ENCODE data around the gene TM9SF3. TPM values are rescaled to one million over a fixed set of nuclear protein-coding genes. Genes with fewer than 3 reads are reported as not detected.

TM9SF3 gene
- polyA plus RNA-seq, 2 of the 4 experiments (the other 2 are of a cell fraction) = 92.9 to 138 TPM

DNA sequence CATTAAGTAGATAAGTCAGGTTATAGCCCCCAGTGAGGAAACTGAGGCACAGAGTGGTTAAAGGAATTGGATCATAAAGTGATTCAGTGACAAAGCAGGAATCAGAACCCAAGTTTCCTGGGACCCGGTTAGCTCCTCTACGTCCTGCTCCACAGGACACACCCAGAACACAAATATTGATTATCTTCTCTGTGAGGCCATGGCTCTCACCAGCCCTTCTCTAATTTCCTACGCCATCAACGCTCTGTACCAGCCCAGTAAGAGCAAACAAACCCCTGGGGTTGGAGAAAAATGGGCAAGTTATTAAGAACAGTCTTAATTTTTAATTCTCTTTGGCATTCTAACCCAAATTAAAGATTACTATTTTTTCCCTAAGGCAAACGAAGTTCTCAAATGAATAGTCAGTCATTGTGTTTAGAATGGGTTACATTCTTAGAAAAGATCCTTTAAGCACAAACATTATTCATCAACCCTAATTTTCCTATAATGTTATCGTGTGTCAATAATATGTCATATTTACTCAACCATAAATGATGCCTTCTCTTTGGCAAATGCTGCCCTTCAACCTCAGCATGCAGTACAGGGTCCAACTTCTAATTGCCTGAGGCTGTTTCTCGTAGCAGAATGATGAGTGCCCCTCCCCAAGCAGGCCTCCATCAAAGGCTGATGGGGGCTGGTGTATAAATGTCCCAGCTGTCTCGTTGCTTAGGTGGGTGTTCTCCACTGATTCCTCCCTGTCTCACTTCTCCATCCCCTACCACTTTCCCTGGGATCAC is 25.4 kb upstream of the TM9SF3 start:
- Histone ChIP-seq H3K9me3 (no peaks in the 10 kb centered on the region), H3K27ac (no peak overlapping the region), H3K4me2 (no peak overlapping the region), H3K4me3 (no peak overlapping the region), H3K4me1 (peaks cover 22% of the 10 kb centered on the region)
- FAIRE-seq = no peak
- TF ChIP-seq HOXB13 (CRISPR knock-in tag; IDR thresholded peaks at IDR 0.05; ENCODE audit: low read depth) (no peak), SREBF2 (IDR thresholded peaks at IDR 0.05) (no peak), EHMT2 (IDR thresholded peaks at IDR 0.05; ENCODE audit: low read depth) (no peak), JUNB (IDR thresholded peaks at IDR 0.05) (no peak), CHD2 (IDR thresholded peaks at IDR 0.05; ENCODE audit: low read length, partially characterized antibody) (no peak), CBX8 (IDR thresholded peaks at IDR 0.05) (no peak), ESRRA (IDR thresholded peaks at IDR 0.05; ENCODE audit: borderline replicate concordance, low read length) (no peak), ZFP36 (IDR thresholded peaks at IDR 0.05; ENCODE audit: borderline replicate concordance, partially characterized antibody) (no peak), KDM5A (IDR thresholded peaks at IDR 0.05) (no peak), GATA3 (IDR thresholded peaks at IDR 0.05; ENCODE audit: borderline replicate concordance) (no peak), RAD21 (conservative IDR thresholded peaks at IDR 0.05 in 1 of 2, IDR thresholded peaks at IDR 0.05 in 1 of 2) (no peak), MYC (IDR thresholded peaks at IDR 0.05; ENCODE audit: borderline replicate concordance, low read length) (no peak)
- TF ChIP-seq, protein P1, sequence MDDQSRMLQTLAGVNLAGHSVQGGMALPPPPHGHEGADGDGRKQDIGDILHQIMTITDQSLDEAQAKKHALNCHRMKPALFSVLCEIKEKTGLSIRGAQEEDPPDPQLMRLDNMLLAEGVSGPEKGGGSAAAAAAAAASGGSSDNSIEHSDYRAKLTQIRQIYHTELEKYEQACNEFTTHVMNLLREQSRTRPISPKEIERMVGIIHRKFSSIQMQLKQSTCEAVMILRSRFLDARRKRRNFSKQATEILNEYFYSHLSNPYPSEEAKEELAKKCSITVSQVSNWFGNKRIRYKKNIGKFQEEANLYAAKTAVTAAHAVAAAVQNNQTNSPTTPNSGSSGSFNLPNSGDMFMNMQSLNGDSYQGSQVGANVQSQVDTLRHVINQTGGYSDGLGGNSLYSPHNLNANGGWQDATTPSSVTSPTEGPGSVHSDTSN (IDR thresholded peaks at IDR 0.05) = no peak
- ATAC-seq = no peak
- CTCF ChIA-PET = interaction anchor here (1.1 kb wide), 1 partner anchor 28 kb away, joined by 4 read pairs; no protein-coding TSS in a partner anchor
- POLR2A ChIA-PET = no interaction called here
- WGBS (ENCODE audit: missing lambda C conversion rate) = 52% methylated on average over 8 of the region's 8 CpGs
- no peak for DNase-seq (ENCODE audit: low read depth in 1 of 2, low spot score in 1 of 2)

DNA sequence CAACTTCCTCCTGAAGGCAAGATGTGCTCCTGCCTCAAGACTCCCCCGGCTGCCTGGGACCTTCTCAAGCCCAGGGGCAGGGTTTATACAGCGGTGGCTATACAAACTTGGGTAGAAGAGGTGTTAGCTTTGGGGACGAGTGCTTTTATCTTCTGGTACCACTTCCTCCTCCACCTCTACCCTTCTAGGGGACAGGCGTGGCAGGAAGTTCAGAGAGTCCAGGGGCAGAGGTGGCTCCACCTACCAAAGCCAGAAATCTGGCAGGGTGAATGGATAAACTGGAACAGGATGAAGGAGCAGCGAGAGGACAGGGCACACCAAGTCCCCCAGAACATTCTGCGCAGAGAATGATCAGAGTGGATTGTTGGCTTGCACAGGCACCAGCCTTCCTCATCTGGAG is 24.0 kb upstream of the TM9SF3 start:
- 74% methylated on average over 6 of the region's 6 CpGs for WGBS (ENCODE audit: missing lambda C conversion rate)
- Histone ChIP-seq H3K4me2 (no peak overlapping the region), H3K9me3 (no peaks in the 10 kb centered on the region), H3K4me1 (peaks cover 22% of the 10 kb centered on the region), H3K4me3 (no peak overlapping the region), H3K27ac (no peak overlapping the region)
- ChIA-PET POLR2A (no interaction called here), CTCF (interaction anchor here (1.0 kb wide), 1 partner anchor 36 kb away, joined by 3 read pairs; no protein-coding TSS in a partner anchor)
- TF ChIP-seq HEYL (CRISPR knock-in tag; IDR thresholded peaks at IDR 0.05) (no peak), HOXB5 (CRISPR knock-in tag; IDR thresholded peaks at IDR 0.05) (no peak), CHD4 (IDR thresholded peaks at IDR 0.05; ENCODE audit: borderline replicate concordance) (no peak), RAD21 (conservative IDR thresholded peaks at IDR 0.05 in 1 of 2, IDR thresholded peaks at IDR 0.05 in 1 of 2) (no peak), CBX8 (IDR thresholded peaks at IDR 0.05) (no peak), RFX5 (IDR thresholded peaks at IDR 0.05) (no peak), KDM1A (IDR thresholded peaks at IDR 0.05; ENCODE audit: low read depth) (no peak), NR3C1 (IDR thresholded peaks at IDR 0.05) (no peak), ZFP36 (IDR thresholded peaks at IDR 0.05; ENCODE audit: borderline replicate concordance, partially characterized antibody) (no peak), BHLHE40 (IDR thresholded peaks at IDR 0.05; ENCODE audit: low read depth, low read length) (no peak), HDAC2 (IDR thresholded peaks at IDR 0.05) (no peak), RNF2 (IDR thresholded peaks at IDR 0.05; ENCODE audit: borderline replicate concordance, low read depth) (no peak), POLR2A (IDR thresholded peaks at IDR 0.05; ENCODE audit: low read length) (no peak), CEBPB (IDR thresholded peaks at IDR 0.05) (no peak), NPAS2 (CRISPR knock-in tag; IDR thresholded peaks at IDR 0.05; ENCODE audit: borderline replicate concordance) (no peak), FOSL2 (IDR thresholded peaks at IDR 0.05) (no peak), FOSL2 (CRISPR knock-in tag; IDR thresholded peaks at IDR 0.05) (no peak), CBX2 (IDR thresholded peaks at IDR 0.05; ENCODE audit: borderline replicate concordance, low read depth) (no peak)
- TF ChIP-seq, protein P2, sequence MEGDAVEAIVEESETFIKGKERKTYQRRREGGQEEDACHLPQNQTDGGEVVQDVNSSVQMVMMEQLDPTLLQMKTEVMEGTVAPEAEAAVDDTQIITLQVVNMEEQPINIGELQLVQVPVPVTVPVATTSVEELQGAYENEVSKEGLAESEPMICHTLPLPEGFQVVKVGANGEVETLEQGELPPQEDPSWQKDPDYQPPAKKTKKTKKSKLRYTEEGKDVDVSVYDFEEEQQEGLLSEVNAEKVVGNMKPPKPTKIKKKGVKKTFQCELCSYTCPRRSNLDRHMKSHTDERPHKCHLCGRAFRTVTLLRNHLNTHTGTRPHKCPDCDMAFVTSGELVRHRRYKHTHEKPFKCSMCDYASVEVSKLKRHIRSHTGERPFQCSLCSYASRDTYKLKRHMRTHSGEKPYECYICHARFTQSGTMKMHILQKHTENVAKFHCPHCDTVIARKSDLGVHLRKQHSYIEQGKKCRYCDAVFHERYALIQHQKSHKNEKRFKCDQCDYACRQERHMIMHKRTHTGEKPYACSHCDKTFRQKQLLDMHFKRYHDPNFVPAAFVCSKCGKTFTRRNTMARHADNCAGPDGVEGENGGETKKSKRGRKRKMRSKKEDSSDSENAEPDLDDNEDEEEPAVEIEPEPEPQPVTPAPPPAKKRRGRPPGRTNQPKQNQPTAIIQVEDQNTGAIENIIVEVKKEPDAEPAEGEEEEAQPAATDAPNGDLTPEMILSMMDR (IDR thresholded peaks at IDR 0.05) = no peak
- TF ChIP-seq, protein P3, sequence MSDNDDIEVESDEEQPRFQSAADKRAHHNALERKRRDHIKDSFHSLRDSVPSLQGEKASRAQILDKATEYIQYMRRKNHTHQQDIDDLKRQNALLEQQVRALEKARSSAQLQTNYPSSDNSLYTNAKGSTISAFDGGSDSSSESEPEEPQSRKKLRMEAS (IDR thresholded peaks at IDR 0.05) = no peak
- TF ChIP-seq, protein P4, sequence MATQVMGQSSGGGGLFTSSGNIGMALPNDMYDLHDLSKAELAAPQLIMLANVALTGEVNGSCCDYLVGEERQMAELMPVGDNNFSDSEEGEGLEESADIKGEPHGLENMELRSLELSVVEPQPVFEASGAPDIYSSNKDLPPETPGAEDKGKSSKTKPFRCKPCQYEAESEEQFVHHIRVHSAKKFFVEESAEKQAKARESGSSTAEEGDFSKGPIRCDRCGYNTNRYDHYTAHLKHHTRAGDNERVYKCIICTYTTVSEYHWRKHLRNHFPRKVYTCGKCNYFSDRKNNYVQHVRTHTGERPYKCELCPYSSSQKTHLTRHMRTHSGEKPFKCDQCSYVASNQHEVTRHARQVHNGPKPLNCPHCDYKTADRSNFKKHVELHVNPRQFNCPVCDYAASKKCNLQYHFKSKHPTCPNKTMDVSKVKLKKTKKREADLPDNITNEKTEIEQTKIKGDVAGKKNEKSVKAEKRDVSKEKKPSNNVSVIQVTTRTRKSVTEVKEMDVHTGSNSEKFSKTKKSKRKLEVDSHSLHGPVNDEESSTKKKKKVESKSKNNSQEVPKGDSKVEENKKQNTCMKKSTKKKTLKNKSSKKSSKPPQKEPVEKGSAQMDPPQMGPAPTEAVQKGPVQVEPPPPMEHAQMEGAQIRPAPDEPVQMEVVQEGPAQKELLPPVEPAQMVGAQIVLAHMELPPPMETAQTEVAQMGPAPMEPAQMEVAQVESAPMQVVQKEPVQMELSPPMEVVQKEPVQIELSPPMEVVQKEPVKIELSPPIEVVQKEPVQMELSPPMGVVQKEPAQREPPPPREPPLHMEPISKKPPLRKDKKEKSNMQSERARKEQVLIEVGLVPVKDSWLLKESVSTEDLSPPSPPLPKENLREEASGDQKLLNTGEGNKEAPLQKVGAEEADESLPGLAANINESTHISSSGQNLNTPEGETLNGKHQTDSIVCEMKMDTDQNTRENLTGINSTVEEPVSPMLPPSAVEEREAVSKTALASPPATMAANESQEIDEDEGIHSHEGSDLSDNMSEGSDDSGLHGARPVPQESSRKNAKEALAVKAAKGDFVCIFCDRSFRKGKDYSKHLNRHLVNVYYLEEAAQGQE (IDR thresholded peaks at IDR 0.05) = no peak
- FAIRE-seq = no peak
- no peak for ATAC-seq
- no peak for DNase-seq (ENCODE audit: low read depth in 1 of 2, low spot score in 1 of 2)
